Activated CD8-positive, alpha-beta memory T cell treated with anti-CD3 and anti-CD28 coated beads, Interleukin-2, amount 50 U/mL, for 1 hour (primary cell): ENCODE results near the gene GLG1.
"Not testable (repeated sequence)": the region's sequence is repeated elsewhere in the genome, so short reads cannot be mapped to it uniquely, and the experiment has no call there.

ENCODE experiments used
- DNase-seq: peaks from one replicate; pipeline ENCODE4 v3.0.0-alpha.2; 2020; ENCODE audit errors: extremely low read depth

The GLG1 gene

GRCh38 chr16:74575175-74575806, 31.6 kb downstream of the GLG1 start:
- no peak for DNase-seq

GRCh38 chr16:74574146-74574545, 32.8 kb downstream of the GLG1 start:
- no peak for DNase-seq

GRCh38 chr16:74573622-74574021, 33.3 kb downstream of the GLG1 start:
- DNase-seq: no peak

- no peak for DNase-seq
These were observed 36.3 kb downstream of the GLG1 start for GRCh38 chr16:74570412-74571301.

- no peak for DNase-seq
These were observed 37.8 kb downstream of the GLG1 start for GRCh38 chr16:74568961-74569631.

GRCh38 chr16:74567901-74568300, 39.0 kb downstream of the GLG1 start:
- DNase-seq: no peak

GRCh38 chr16:74565378-74565777, 41.5 kb downstream of the GLG1 start:
- DNase-seq: no peak

- no peak for DNase-seq
These were observed 42.4 kb downstream of the GLG1 start for GRCh38 chr16:74564451-74564984.

- DNase-seq: no peak
These were observed 43.1 kb downstream of the GLG1 start for GRCh38 chr16:74563828-74564263.

- DNase-seq: no peak
These were observed 44.8 kb downstream of the GLG1 start for GRCh38 chr16:74562117-74562516.

- DNase-seq: no peak
These were observed 45.3 kb downstream of the GLG1 start for GRCh38 chr16:74561626-74562025.

GRCh38 chr16:74560912-74561311, 46.0 kb downstream of the GLG1 start:
- DNase-seq: no peak

GRCh38 chr16:74558873-74559272, 48.0 kb downstream of the GLG1 start:
- no peak for DNase-seq

- DNase-seq: no peak
These were observed 49.6 kb downstream of the GLG1 start for GRCh38 chr16:74557275-74557674.

GRCh38 chr16:74556375-74556922, 50.5 kb downstream of the GLG1 start:
- DNase-seq: no peak

- DNase-seq: not testable (repeated sequence)
These were observed 54.6 kb downstream of the GLG1 start for GRCh38 chr16:74552357-74552756.

GRCh38 chr16:74550227-74551019, 56.5 kb downstream of the GLG1 start:
- DNase-seq: not testable (repeated sequence)

GRCh38 chr16:74546112-74546511, 60.8 kb downstream of the GLG1 start:
- not testable (repeated sequence) for DNase-seq

GRCh38 chr16:74542911-74543578, 63.9 kb downstream of the GLG1 start:
- DNase-seq: not testable (repeated sequence)

GRCh38 chr16:74540663-74541062, 66.3 kb downstream of the GLG1 start:
- DNase-seq: not testable (repeated sequence)

GRCh38 chr16:74538801-74539200, 68.1 kb downstream of the GLG1 start:
- DNase-seq: not testable (repeated sequence)
